Endodermal cell (in vitro differentiated cells): ENCODE results near the gene REEP6. TPM values are rescaled to one million over a fixed set of nuclear protein-coding genes. Genes with fewer than 3 reads are reported as not detected.
"Not testable (repeated sequence)": the region's sequence is repeated elsewhere in the genome, so short reads cannot be mapped to it uniquely, and the experiment has no call there.

Source experiments
- DNase-seq: peaks from one replicate; pipeline ENCODE4 v3.0.0-alpha.2; 2017
- H3K27ac ChIP-seq: 2 replicates; pipeline ENCODE4 v1.5.1; 2013; ENCODE audit warnings: mild to moderate bottlenecking, low read depth, low read length, moderate library complexity
- H3K27me3 ChIP-seq: 2 replicates; pipeline ENCODE4 v1.6.1; 2013; ENCODE audit warnings: mild to moderate bottlenecking, low read length, moderate library complexity; ENCODE audit not compliant: insufficient read depth, control insufficient read depth, poor library complexity, severe bottlenecking
- H3K36me3 ChIP-seq: 2 replicates; pipeline ENCODE4 v1.7.0; 2013; ENCODE audit warnings: mild to moderate bottlenecking, low read length, moderate library complexity; ENCODE audit not compliant: control insufficient read depth, insufficient read depth
- H3K4me1 ChIP-seq: one replicate; pipeline ENCODE4 v1.7.0; 2013; ENCODE audit warnings: low read length; ENCODE audit not compliant: control insufficient read depth, insufficient read depth
- H3K4me3 ChIP-seq: 2 replicates; pipeline ENCODE4 v1.5.1; 2013; ENCODE audit warnings: mild to moderate bottlenecking, low read length, moderate library complexity
- H3K9ac ChIP-seq: 2 replicates; pipeline ENCODE4 v1.6.1; 2013; ENCODE audit warnings: mild to moderate bottlenecking, low read length, moderate library complexity; ENCODE audit not compliant: poor library complexity, severe bottlenecking; ENCODE audit errors: extremely low read depth
- H3K9me3 ChIP-seq: 2 replicates; pipeline ENCODE4 v1.6.1; 2013; ENCODE audit warnings: mild to moderate bottlenecking, low read length, moderate library complexity; ENCODE audit not compliant: control insufficient read depth
- H3K27ac Mint-ChIP-seq: 2 replicates; pipeline ENCODE4 v1.8.0; 2020; ENCODE audit warnings: mixed read lengths
- H3K27me3 Mint-ChIP-seq: 2 replicates; pipeline ENCODE4 v1.8.0; 2021; ENCODE audit warnings: mild to moderate bottlenecking, mixed read lengths; ENCODE audit not compliant: insufficient read depth
- H3K36me3 Mint-ChIP-seq: 2 replicates; pipeline ENCODE4 v1.8.0; 2020; ENCODE audit warnings: low read depth, mixed read lengths
- H3K4me1 Mint-ChIP-seq: 2 replicates; pipeline ENCODE4 v1.8.0; 2020; ENCODE audit warnings: mixed read lengths
- H3K4me3 Mint-ChIP-seq: 2 replicates; pipeline ENCODE4 v1.8.0; 2020; ENCODE audit warnings: mild to moderate bottlenecking, moderate library complexity, mixed read lengths
- H3K9me3 Mint-ChIP-seq: 2 replicates; pipeline ENCODE4 v1.8.0; 2020; ENCODE audit warnings: mild to moderate bottlenecking, mixed read lengths
- CTCF ChIP-seq: fragments of 200-600 bp; sonication (generic); conservative IDR thresholded peaks from 2 replicates; pipeline ENCODE4 v1.5.0; 2021; ENCODE audit warnings: antibody characterized with exemption, mild to moderate bottlenecking
- WGBS, 2 experiments: methylation state at CpG; one replicate each; pipeline versions ENCODE4 v1.1.5 to v1.1.7; 2013; ENCODE audit warnings: missing lambda C conversion rate in 2 of 2, mixed read lengths in 1 of 2; ENCODE audit not compliant: insufficient coverage in 1 of 2, insufficient read length in 1 of 2; 5-methylcytosine and 5-hydroxymethylcytosine counted together
- total RNA-seq, 2 donors: library from RNA; stranded (reverse); fragmentation: NEBNext Ultra II Directional in 1 of 2; extraction: Animal tissue kit (Norgen Biotek cat#: 25700) in 1 of 2; gene quantifications; 2 replicates in 1 of 2; 3 replicates in 1 of 2; pipeline ENCODE4 v1.2.1, GENCODE V29; 2021

REEP6 gene
- total RNA-seq, 2 donors from 2014 or later = 24.7 to 49.4 TPM

GRCh38 chr19:1528596-1529429 lies 37.8 kb downstream of the REEP6 start:
- Histone ChIP-seq H3K27ac (no peak overlapping the region), H3K36me3 (no peaks in the 10 kb centered on the region), H3K4me3 (no peak overlapping the region), H3K27me3 (peaks cover 28% of the 10 kb centered on the region), H3K9me3 (no peaks in the 10 kb centered on the region), H3K9ac (no peak overlapping the region), H3K4me1 (no peaks in the 10 kb centered on the region)
- no peaks in the 10 kb centered on the region for H3K36me3 Mint-ChIP-seq
- H3K27ac Mint-ChIP-seq = no peak overlapping the region
- WGBS, 2 experiments = 89% methylated on average over 10 to 21 of the region's 23 CpGs
- no peak overlapping the region for H3K4me3 Mint-ChIP-seq
- TF ChIP-seq CTCF = no peak
- H3K27me3 Mint-ChIP-seq = peaks cover 39% of the 10 kb centered on the region
- H3K4me1 Mint-ChIP-seq = peaks cover 3% of the 10 kb centered on the region
- DNase-seq = no peak
- H3K9me3 Mint-ChIP-seq = no peaks in the 10 kb centered on the region

DNA sequence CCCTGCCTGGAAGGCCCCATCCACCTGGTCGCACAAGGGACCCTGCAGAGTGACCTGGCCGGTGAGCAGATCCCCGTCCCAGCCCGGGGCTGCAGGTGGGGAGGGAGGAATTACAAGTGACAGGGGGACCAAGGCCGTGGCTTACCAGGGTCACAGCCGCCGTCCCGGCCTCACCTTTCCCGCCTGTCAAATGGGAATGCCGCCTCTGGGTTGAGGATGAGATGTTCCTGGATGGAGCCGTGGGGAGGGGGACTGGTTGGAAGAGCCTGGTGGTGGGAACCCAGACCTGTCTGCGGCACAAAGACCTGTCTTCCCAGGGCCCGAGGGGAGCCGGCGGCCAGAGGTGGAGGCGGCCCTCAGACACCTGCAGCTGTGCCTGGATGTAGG lies 38.4 kb downstream of the REEP6 start:
- H3K9ac ChIP-seq = no peak overlapping the region

DNA sequence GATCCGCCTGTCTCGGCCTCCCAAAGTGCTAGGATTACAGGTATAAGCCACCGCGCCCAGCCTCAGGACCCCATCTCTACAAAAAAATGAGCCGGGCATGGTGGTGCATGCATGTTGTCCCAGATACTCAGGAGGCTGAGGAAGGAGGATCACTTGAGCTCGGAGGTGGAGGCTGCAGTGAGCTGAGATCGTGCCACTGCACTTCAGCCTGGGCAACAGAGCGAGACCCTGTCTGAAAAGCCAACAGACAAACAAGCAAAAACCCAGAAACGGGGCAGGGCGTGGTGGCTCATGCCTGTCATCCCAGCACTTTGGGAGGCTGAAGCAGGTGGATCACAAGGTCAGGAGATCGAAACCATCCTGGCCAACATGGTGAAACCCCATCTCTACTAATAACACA lies 39.9 kb downstream of the REEP6 start:
- not testable (repeated sequence) for H3K9me3 ChIP-seq, H3K27ac Mint-ChIP-seq, H3K9ac ChIP-seq, H3K27ac ChIP-seq, H3K27me3 ChIP-seq, H3K4me1 Mint-ChIP-seq, H3K4me1 ChIP-seq, H3K4me3 ChIP-seq, DNase-seq, H3K9me3 Mint-ChIP-seq, H3K36me3 ChIP-seq, H3K4me3 Mint-ChIP-seq, H3K36me3 Mint-ChIP-seq
- 93 to 95% methylated on average over 9 to 11 of the region's 11 CpGs for WGBS, 2 experiments
- peaks cover 26% of the 10 kb centered on the region for H3K27me3 Mint-ChIP-seq

More for the DNA sequence above, 38.4 kb downstream of the REEP6 start:
- no peak overlapping the region for H3K4me3 ChIP-seq
- no peak for DNase-seq
- no peaks in the 10 kb centered on the region for H3K4me1 ChIP-seq
- Mint-ChIP-seq H3K36me3 (no peaks in the 10 kb centered on the region), H3K27me3 (peaks cover 36% of the 10 kb centered on the region), H3K4me3 (no peak overlapping the region), H3K9me3 (no peaks in the 10 kb centered on the region), H3K27ac (no peak overlapping the region), H3K4me1 (peaks cover 1% of the 10 kb centered on the region)
- no peaks in the 10 kb centered on the region for H3K9me3 ChIP-seq
- TF ChIP-seq CTCF = no peak
- WGBS, 2 experiments = 82 to 89% methylated on average over 6 to 16 of the region's 16 CpGs
- peaks cover 24% of the 10 kb centered on the region for H3K27me3 ChIP-seq
- no peak overlapping the region for H3K27ac ChIP-seq
- no peaks in the 10 kb centered on the region for H3K36me3 ChIP-seq
